Panc1 (cell line): Measurements from ENCODE around the gene TMEM218. TPM values are rescaled to one million over a fixed set of nuclear protein-coding genes. Genes with fewer than 3 reads are reported as not detected.

Experiments used
- ATAC-seq: fragments of 200-7000 bp; cut with Tn5 transposase; 2 replicates; pipeline ENCODE4 v1.9.1; 2020; ENCODE audit warnings: mild to moderate bottlenecking, moderate library complexity
- BruUV-seq: library from RNA; stranded (reverse); fragments of 400-500 nt; replicated peaks from 2 replicates; lab custom pipeline; 2021; lab: Mats Ljungman, UMichigan
- CTCF ChIA-PET: fragments of 300-600 bp; sonication (Branson Sonifier 250); formaldehyde crosslinking; loops from one replicate; lab custom pipeline; 2022; ENCODE audit warnings: antibody characterized with exemption; lab: Charles Lee
- POLR2A ChIA-PET: fragments of 300-600 bp; sonication (Branson Sonifier 250); formaldehyde crosslinking; loops from one replicate; lab custom pipeline; 2022; ENCODE audit warnings: antibody characterized with exemption; lab: Charles Lee
- DNase-seq: peaks from one replicate; pipeline ENCODE4 v3.0.0-alpha.2; 2010; ENCODE audit warnings: low read depth, low spot score
- H3K27ac ChIP-seq: 2 replicates; pipeline ENCODE4 v1.5.1; 2011; ENCODE audit warnings: mild to moderate bottlenecking, low read length, inconsistent platforms
- H3K27me3 ChIP-seq: fragments of 200-500 bp; sonication (Bioruptor generic); 2 replicates; pipeline ENCODE4 v1.6.0; 2014; ENCODE audit warnings: low read length, inconsistent platforms; ENCODE audit not compliant: control insufficient read depth, insufficient read depth
- H3K36me3 ChIP-seq: fragments of 200-500 bp; sonication (Bioruptor generic); 2 replicates; pipeline ENCODE4 v1.5.1; 2014; ENCODE audit warnings: inconsistent platforms, mild to moderate bottlenecking, low read length, moderate library complexity; ENCODE audit not compliant: control insufficient read depth, insufficient read depth
- H3K4me1 ChIP-seq: 2 replicates; pipeline ENCODE4 v1.5.1; 2011; ENCODE audit warnings: inconsistent platforms, mild to moderate bottlenecking, low read length, moderate library complexity; ENCODE audit not compliant: control insufficient read depth, insufficient read depth
- H3K4me3 ChIP-seq, 2 experiments: 2 replicates each; pipeline ENCODE4 v1.5.1; 2011 to 2012; ENCODE audit warnings: low read depth in 2 of 2, low read length in 2 of 2, mild to moderate bottlenecking in 2 of 2, inconsistent platforms in 1 of 2, moderate library complexity in 1 of 2
- H3K9me3 ChIP-seq: fragments of 200-500 bp; sonication (Bioruptor generic); 2 replicates; pipeline ENCODE4 v1.5.1; 2014; ENCODE audit warnings: low read depth, mild to moderate bottlenecking, inconsistent platforms, low read length, moderate library complexity; ENCODE audit not compliant: control insufficient read depth, insufficient read depth
- CTCF ChIP-seq: fragments of 450-650 bp; IDR thresholded peaks from 2 replicates; pipeline ENCODE4 v1.5.1; 2017; ENCODE audit warnings: mild to moderate bottlenecking
- POLR2AphosphoS5 ChIP-seq: IDR thresholded peaks from 2 replicates; pipeline ENCODE4 v1.6.1; 2012; ENCODE audit warnings: mild to moderate bottlenecking, low read depth, low read length, moderate library complexity
- REST ChIP-seq, 2 experiments: IDR thresholded peaks; 2 replicates each; pipeline ENCODE4 v1.6.1; 2011 to 2012; ENCODE audit warnings: low read depth in 2 of 2, control low read depth in 1 of 2, low read length in 1 of 2, mild to moderate bottlenecking in 1 of 2, moderate library complexity in 1 of 2; ENCODE audit not compliant: insufficient read depth in 1 of 2
- SIN3A ChIP-seq: IDR thresholded peaks from 2 replicates; pipeline ENCODE4 v1.6.1; 2012; ENCODE audit warnings: low read depth, mild to moderate bottlenecking, low read length, moderate library complexity, borderline replicate concordance; ENCODE audit not compliant: insufficient read depth
- TCF7L2 ChIP-seq: IDR thresholded peaks from 2 replicates; pipeline ENCODE4 v1.6.1; 2011; ENCODE audit warnings: mild to moderate bottlenecking, low read depth, low read length, inconsistent platforms
- in situ Hi-C: cut with HindIII; loops from 2 replicates; pipeline ENCODE4 v1.10.0; 2016; ENCODE audit warnings: low sequenced_read_pairs, low pct_unique_long_range_greater_than_20kb
- intact Hi-C: fragments of 100-400 bp; cut with micrococcal nuclease; formaldehyde crosslinking; loops from one replicate; pipeline ENCODE4 v1.10.0; 2022; ENCODE audit not compliant: unreplicated experiment
- total RNA-seq: library from RNA; stranded (reverse); gene quantifications from one replicate; pipeline ENCODE4 v1.2.1, GENCODE V29; 2021; ENCODE audit not compliant: unreplicated experiment

Gene TMEM218
- total RNA-seq, 1 experiment from 2014 or later = 26.8 TPM

GRCh38 chr11:125052047-125052446 lies 59.4 kb downstream of the TMEM218 start:
- BruUV-seq = no TSS peak
- H3K36me3 ChIP-seq = no peaks in the 10 kb centered on the region
- H3K9me3 ChIP-seq = no peaks in the 10 kb centered on the region
- DNase-seq (no peak), ATAC-seq (no peak)
- no peak overlapping the region for H3K27ac ChIP-seq
- H3K4me1 ChIP-seq = no peaks in the 10 kb centered on the region
- ChIA-PET CTCF (no interaction called here), POLR2A (no interaction called here)
- in situ Hi-C loops (no loop called here), intact Hi-C loops (no loop called here)
- TF ChIP-seq REST (IDR thresholded peaks at IDR 0.05; ENCODE audit: insufficient read depth in 1 of 2, low read depth in 2 of 2, low read length in 1 of 2) (no peak), SIN3A (no peak), TCF7L2 (no peak), CTCF (no peak), POLR2AphosphoS5 (no peak)
- no peaks in the 10 kb centered on the region for H3K27me3 ChIP-seq
- H3K4me3 ChIP-seq = no peak overlapping the region

GRCh38 chr11:125049164-125049792 lies 62.1 kb downstream of the TMEM218 start:
- ATAC-seq (no peak), DNase-seq (no peak)
- TF ChIP-seq REST (IDR thresholded peaks at IDR 0.05; ENCODE audit: insufficient read depth in 1 of 2, low read depth in 2 of 2, low read length in 1 of 2) (no peak), POLR2AphosphoS5 (no peak), SIN3A (no peak), TCF7L2 (no peak), CTCF (no peak)
- BruUV-seq = no TSS peak
- ChIA-PET CTCF (interaction anchor here (0.6 kb wide), 1 partner anchor 1170 kb away, joined by 10 read pairs; no protein-coding TSS in a partner anchor), POLR2A (no interaction called here)
- no peaks in the 10 kb centered on the region for H3K27me3 ChIP-seq
- no peaks in the 10 kb centered on the region for H3K36me3 ChIP-seq
- no peak overlapping the region for H3K4me3 ChIP-seq
- intact Hi-C loops = no loop called here
- H3K27ac ChIP-seq = no peak overlapping the region
- H3K4me1 ChIP-seq = no peaks in the 10 kb centered on the region
- H3K9me3 ChIP-seq = no peaks in the 10 kb centered on the region
- in situ Hi-C loops = no loop called here
